PC-9 (cell line): Measurements from ENCODE around the gene MAK.
"Not testable (repeated sequence)": the region's sequence is repeated elsewhere in the genome, so short reads cannot be mapped to it uniquely, and the experiment has no call there.

Experiments used
- CTCF ChIP-seq: fragments of 200-600 bp; sonication (generic); conservative IDR thresholded peaks from 2 replicates; pipeline ENCODE4 v1.6.1; 2017; ENCODE audit warnings: mixed run types, antibody characterized with exemption, mild to moderate bottlenecking, moderate library complexity
- EZH2 ChIP-seq: fragments of 200-600 bp; sonication (generic); IDR thresholded peaks from 2 replicates; pipeline ENCODE4 v1.8.0; 2017; ENCODE audit warnings: antibody characterized with exemption, low read depth

- not testable (repeated sequence) for TF ChIP-seq CTCF, EZH2
Observed at GRCh38 chr6:10741643-10742042, 96.7 kb downstream of the MAK start.
